Stimulated activated CD8-positive, alpha-beta memory T cell treated with anti-CD3 and anti-CD28 coated beads, Interleukin-12 subunit alpha, Interleukin-12 subunit beta, amount 100 ng/mL, for 24 hours (primary cell): ENCODE data around the gene PPP1R14B.

ENCODE experiments used
- DNase-seq: peaks from one replicate; pipeline ENCODE4 v3.0.0-alpha.2; 2020; ENCODE audit errors: extremely low read depth

PPP1R14B gene

DNA sequence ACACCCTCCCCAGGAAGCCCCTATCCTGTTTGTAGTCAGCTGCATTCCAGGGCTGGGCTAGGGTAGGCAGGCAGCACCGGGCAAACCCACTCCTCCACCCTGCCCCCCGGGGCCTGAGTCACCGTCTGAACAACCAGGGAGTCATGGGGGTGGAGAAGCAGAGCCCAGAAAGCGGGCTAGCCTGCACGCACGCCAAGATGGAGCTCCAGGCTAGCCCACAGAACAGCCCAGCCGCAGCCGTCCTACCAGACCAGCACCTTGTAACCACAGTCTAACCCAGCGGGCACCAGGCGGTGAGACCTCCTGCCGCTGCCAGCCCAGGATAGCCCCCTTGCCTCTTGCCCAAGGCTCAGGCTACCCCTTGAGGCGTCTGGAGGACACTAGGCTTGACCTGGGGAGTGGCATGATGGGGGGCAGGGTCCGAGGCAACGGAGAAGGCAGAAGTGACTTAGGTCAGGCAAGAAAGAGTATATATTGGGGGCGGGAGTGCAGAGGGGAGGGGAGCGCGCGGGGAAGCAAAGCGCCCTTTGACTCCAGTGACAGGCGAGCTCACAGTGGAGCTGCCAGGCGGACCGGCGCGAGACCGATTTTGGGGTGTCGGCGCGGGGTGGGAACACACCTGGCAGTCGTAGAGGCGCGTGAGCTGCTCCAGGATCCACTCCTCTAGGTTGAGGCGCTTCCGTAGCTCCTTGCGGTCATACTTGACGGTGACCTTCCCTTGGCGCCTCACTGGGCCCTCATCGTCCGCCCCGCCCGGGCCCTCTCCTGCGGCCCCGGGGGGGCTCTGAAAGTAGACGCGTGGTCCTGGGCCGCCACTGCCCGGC, 734 bp downstream of the PPP1R14B start:
- DNase-seq, result no peak

DNA sequence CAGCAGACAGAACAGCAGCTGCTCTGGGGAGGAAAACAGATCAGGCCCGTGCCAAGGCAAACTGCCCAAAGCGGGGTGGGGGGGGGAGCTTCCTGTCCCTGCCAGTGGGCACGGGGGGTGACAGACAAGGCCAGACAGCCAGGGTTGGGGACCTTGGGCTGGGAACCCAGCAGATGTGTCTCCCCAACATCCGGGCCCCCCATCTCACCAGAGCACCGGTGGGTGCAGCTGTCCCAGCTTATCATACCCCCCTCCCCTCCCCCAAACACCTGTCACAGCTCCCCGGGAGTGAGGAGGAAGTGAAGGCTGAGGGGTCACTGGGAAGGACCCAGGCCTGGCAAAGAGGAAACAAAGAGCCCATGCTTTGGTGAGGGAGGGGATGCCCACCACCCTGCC, 1.3 kb downstream of the PPP1R14B start:
- no peak for DNase-seq

DNA sequence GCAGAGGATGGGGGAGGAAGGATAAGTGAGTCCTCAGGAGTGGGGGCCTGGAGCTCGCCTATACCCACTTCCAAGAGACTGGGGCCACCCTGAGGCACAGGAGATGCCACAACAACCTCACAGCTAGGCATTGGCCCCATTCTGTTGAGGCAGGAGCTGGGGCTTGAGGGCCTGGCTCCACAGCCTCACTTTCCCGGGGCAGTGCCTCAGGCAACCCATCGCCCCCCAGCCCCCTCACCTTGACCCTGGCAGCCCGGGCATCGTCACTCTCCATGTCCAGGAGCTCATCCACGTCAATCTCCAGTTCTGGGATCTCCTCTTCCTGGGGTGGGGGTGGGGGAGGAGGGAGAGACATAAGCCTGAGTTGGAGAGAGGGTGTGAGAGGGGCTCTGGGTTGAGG, 1.8 kb downstream of the PPP1R14B start:
- DNase-seq, result no peak

DNA sequence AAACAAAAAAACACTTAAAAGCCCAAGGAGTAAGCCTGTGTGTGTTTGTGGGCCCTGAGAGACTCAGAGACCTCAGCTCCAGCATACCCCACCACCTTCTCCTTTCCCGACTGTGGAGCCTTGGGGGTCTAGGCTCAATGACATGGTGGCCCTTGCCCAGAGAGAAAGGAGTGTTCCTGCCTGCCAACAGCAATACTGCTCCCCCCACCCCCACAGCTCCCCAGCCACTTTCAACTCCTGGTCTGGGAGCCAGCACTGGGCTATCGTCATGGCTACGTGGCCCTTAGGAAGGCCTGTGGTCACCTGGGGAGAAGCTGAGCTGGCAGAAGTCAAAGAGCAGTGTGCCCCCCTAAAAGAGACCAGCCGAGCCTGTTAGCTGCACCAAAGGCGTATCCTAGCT, 2.6 kb downstream of the PPP1R14B start:
- no peak for DNase-seq

DNA sequence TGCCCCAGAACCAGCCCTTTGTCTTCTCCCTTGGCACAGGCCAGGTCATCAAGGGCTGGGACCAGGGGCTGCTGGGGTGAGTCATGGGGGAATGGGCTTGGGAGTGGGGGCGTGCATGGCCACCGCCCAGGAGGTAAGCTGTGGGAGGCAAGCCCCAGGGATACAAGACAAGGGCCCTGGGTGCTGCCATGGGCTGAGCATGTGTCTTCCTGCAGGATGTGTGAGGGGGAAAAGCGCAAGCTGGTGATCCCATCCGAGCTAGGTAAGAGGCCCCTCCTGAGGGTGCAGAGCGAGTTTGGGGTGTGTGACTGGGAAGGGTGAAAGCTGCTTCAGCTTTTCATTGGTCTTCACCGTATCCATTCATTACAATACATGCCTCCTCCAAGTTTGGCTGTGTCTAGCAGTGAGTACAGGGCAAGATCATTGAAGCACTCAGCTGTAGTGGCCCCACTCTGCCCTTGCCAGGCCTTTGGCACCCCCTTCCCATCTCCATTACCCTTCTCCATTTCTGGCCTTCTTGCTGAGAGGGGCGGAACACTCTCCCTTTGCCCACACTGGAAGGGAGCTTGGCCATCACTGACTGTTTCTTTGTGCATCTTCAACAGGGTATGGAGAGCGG, 3.4 kb downstream of the PPP1R14B start:
- no peak for DNase-seq

DNA sequence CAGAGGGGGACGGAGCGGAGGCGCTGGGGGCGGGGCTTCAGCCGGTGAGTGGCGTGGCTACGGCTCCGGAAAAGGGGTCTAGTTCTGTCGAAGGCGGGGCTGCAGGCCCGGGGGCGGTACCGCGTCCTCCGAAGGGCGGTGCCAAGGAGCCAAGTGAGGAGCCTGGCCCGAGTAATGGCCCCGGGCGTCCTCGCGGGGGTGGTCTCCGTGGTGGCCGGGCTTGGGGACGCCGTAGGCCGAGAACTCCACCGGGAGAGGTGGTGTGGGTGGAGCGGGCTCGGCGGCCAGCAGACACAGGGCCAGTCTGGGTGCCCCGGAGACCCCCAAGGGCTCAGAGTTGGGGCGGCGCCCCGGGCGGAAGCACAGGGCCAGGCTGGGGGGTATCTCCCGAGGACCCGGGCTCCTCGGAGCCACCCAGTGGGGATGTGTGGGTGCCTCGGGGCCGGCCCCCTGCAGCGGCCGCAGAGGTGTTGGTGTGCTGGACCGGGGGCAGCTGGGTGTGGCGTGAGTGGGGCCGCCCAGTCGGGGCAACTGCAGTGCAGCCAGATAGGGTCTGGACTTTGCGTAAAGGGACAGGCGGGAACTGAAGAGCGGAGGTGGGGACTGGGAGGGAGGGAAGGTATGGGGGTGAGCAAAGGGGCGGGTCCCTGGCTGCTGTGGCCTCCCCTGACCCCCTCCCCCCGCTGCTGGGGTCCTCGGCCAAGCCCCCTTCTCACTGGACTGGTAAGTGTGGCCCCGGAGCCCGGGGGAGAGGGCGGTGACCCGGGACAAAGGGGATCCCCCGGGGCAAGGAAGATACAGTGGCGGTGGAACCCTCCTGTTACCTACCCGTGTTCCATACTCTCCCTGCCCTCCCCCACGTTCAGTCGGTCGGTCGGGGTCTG, 5.0 kb downstream of the PPP1R14B start:
- DNase-seq, result no peak

DNA sequence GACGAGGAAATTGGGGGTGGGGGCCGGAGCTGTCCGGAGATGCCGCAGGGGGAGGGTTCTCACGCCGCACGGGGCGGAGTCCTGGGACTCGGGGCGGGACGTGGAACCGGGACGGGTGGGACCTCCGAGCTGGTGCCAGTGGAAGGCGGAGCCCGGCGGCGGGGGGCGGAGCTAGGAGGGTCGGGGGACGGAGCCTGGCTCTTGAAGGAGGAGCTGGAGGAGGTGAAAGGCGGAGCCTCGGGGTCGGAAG, 5.6 kb downstream of the PPP1R14B start:
- DNase-seq, result peak; percentile 99

DNA sequence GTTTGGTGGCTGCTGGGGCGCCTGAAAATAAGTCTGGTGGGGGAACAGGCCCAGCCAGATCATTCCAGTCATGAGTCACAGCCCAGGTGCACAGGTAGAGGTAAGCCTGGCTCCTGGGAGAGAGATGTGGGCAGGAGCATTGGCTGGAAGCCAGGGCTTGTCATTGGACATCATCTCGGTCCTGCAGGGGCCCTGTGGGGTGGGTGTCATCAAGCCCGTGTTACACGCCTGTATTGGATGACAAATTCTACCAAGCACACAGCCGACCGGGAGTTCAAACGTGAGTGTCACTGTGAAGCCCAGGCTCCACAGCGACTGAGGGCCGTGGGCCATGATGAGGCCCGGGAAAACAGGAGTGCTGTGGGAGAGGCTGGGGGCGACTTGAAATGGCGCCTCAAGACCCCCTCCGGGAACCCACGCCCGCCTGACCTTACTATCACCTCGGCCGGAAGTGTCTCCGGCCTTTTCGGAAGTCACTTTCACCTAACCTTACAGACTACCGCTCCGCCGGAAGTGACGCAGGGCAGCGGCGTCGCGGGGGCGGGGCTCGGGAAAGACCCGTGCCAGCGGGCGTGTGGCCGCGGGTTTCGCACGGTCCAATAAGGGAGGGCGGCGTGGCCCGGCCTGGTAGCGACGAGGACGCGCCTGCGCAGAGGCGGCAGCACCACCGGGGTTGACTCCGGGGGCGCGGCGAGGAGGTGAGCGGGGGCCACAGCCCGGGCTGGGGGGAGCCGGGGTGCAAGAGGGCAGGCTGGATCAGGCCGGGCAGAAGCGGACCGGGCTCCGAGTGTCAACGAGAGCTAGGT, 6.1 kb downstream of the PPP1R14B start, which contains the start of gene FKBP2:
Gene FKBP2 (plus strand): TSS at position 661 of the 806 bp plus-strand sequence. CDS start 1,293 bp downstream, outside the sequence.
- peak; percentile 96 for DNase-seq

DNA sequence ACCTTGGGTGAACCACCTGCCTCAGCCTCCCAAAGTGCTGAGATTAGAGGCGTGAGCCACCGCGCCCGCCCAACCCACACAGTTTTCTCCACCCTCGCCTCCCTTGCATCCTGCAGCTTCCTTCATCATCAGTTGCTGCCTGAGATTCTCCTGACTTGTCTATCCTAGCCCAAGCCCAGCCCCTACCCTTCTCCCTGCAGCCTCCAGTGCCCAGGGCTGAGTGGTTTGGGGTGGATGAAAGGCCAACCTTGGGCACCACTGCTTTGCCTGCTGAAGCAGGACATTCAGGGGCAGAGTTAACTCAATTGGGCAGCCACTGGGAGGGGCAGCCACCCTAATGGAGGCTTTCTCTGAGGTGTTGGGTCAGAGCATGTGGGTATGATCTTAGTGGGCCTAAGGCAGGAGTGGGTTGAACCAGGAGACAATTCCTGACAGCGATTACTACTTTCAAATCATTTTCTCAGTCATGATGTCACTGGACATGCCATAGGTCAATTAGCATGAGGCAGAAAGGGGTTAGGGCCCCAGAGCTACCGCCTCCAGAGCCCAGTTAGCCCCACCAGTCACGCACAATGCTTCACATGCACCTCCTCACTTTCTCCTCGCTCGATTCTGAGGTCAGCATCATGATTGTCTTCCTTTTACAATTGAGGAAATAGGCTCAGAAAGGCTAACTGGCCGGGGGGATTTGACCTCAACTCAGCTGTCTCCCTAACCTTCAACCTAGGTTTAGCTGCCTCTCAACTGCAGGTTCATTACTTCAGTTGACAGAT, 6.9 kb downstream of the PPP1R14B start:
- no peak for DNase-seq

DNA sequence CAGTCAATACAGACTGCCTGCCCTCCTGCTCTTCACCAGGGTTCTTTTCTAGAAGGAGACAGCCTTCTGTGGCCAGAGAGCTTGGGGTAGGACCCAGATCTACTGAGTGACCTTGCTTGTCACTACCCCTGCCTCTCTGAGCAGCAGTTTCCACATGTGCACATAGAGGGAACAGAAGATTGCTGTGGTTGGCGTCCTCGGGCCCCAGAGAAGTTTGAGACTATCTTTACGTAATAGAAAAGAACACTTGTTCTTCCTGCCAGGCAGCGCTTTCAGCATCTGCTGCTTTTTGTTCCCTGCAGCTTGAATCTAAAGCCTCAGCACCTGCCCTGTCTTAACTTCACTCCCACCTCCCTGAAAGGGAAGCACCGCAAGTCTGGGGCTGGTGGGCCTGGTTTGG, 7.7 kb downstream of the PPP1R14B start:
- DNase-seq, result no peak

DNA sequence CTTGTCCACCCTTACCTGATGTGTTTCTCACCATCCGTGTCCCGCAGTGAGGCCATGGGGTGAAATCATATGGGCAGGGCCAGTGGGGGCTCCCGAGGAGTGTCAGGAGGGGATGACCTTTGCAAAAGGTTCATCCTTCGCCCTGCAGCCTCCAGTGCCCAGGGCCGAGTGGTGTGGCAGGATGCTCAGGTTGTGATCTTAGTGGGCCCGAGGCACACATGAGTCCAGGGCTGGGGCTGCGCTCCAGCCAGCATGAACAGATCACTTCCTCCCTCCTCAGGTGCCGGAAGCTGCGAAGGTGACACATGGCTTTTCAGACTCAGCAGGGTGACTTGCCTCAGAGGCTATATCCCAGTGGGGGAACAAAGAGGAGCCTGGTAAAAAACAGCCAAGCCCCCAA, 8.7 kb downstream of the PPP1R14B start:
- DNase-seq, result no peak

DNA sequence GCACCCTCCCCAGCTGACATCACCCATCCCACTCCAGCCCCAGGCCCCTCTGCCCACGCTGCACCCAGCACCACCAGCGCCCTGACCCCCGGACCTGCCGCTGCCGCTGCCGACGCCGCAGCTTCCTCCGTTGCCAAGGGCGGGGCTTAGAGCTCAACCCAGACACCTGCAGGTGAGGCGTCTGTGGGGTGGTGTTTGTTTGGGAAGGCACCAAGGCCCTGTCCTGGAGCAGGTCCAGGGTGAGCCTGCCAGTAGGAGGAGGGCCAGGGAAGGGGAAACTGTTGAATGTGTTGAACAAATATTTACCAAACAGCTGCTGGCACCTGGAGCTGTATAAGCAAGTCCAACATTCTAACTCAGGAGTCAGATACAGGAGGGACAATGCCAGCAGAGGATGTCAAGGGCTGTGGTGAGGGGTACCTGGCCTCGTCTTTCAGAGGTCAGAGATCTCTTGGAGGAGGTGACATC, 9.2 kb downstream of the PPP1R14B start:
- DNase-seq, result no peak

DNA sequence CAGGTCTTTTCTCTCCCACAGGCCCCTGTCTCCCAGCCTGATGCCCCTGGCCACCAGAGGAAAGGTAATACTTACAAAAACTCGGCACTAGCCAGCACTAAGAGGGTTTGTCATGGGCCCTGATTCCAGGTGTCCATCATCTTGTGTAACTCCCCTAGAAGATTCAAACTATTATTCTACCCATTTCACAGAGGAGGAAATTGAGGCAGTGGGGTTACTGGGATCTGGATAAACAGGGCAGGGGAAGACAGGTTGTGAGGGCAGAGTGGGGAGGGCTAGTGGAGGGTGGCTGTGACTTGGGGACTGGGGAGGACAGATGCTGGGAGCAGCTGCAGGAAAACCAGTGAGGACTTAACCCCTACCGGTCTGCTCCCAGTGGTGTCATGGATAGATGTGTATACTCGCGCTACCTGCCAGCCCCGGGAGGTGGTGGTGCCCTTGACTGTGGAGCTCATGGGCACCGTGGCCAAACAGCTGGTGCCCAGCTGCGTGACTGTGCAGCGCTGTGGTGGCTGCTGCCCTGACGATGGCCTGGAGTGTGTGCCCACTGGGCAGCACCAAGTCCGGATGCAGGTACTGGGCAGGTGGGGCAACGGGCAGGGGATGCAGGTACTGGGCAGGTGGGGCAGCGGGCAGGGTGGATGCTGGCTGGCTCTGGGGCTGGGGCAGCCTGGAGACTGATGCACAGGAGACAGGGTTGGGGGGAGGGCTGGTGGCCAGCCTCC, 11.1 kb downstream of the PPP1R14B start:
- DNase-seq, result no peak

DNA sequence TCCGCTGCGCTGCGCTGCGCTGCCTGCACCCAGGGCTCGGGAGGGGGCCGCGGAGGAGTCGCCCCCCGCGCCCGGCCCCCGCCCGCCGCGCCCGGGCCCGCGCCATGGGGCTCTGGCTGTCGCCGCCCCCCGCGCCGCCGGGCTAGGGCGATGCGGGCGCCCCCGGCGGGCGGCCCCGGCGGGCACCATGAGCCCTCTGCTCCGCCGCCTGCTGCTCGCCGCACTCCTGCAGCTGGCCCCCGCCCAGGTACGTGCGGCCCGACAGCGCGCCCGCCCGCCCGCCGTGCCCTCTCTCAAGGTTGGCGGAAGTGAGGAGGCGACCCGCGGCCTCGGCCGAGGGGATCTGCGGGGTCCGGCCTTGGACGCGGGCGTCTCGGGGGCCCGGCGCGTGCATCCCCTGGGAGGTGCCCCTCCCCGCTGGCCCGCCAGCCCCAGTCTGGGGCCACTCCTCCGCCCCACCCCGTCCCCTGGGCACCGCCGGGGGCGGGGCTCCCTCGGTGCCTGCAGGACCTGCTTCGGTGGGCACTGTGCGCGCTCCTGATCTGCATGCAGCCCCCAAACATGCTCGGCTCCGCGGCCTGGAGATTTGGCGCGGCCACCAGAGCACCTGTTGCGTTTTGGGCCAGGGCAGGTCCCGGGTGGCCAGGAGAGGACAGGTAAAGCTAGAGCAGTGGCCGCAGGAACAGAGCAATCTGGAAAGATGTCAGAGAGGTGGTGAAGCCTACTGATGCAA, 11.9 kb downstream of the PPP1R14B start:
- DNase-seq, result no peak

DNA sequence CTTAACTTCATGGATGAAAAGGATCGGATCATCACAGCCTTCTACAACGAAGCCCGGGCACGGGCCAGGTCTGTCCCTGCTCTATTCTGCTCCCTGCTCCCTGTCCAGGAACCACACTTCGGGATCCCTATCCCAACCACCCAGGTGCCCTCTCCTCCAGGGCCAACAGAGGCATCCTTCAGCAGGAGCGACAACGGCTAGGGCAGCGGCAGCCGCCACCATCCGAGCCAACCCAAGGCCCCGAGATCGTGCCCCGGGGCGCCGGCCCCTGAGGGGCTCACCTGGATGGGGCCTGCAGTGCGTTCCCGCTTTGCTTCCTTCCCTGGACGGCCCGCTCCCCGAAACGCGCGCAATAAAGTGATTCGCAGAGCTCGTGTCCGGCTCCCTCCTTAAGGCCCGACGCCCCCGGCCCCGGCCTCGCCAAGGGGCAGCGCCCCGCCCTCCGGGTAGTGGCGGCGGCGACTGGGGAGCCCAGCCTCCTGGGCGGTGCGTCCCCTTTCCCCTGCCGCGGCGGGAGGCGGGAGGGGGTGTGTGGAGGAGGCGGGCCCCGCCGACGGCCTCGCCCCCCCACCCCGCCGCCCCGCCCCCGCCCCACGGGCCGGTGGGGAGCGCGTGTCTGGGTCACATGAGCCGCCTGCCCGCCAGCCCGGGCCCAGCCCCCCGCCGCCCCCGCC, 12.7 kb downstream of the PPP1R14B start, which contains the start of gene VEGFB:
Gene VEGFB (plus strand): TSS at position 672 of the 674 bp plus-strand sequence. CDS start 250 bp downstream, outside the sequence.
- DNase-seq, result no peak

DNA sequence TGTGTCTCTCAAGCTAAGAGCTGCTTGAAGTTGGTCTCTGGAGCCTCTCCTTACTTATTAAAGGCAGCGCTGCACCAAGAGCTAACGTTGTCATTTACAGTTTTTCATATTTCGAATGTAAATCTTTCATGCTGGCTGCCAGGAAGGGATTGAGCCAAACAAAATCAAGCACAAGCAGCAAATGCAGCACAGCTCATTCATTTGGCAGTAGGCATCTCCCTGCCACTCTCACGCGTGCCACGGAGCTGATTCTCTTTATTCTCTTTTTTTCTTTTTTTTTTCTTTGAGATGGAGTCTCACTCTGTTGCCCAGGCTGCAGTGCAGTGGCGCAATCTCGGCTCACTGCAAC, 13.8 kb downstream of the PPP1R14B start:
- no peak for DNase-seq

DNA sequence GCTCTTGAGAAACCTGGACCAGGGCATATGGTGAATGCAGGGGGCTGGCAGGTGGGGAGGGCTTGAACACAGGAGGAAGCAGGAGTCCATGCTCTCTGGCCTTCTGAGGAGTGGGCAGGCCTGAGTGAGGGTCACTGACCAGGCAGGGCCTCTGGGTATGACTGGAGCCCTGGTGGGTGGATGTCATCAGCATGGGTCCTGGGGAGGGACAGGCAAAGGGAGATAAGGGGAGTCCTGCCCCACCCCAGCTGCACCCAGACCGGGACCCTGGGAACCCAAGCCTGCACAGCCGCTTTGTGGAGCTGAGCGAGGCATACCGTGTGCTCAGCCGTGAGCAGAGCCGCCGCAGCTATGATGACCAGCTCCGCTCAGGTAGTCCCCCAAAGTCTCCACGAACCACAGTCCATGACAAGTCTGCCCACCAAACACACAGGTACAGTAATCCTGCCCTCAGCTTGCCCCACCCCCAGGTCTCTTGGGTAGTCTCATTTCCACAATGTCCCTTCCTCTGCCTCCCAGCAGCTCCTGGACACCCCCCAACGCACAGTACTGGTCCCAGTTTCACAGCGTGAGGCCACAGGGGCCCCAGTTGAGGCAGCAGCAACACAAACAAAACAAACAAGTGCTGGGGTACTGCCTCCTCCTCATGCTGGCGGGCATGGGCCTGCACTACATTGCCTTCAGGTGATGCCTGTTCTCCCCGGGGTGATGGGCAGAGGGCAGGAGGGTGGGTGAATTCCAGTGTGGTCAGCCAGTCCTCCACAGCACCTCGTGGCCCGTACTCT, 14.4 kb downstream of the PPP1R14B start:
- DNase-seq, result no peak

DNA sequence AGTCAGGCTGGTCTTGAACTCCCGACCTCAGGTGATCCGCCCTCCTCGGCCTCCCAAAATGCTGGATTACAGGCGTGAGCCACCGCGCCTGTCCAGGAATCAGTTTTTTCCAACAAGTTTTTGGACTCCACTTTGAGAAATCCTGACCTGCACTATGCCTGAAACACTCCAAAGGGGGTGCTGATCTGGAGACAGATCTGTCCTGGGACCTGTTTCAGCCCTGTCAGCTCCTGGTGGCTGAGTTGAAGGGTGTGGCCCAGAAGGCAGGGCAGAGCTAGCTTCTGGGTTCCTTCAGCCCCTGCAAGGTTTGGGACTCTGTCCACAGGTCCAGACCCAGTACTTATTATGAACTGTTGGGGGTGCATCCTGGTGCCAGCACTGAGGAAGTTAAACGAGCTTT, 15.2 kb downstream of the PPP1R14B start:
- DNase-seq, result no peak
